Measurements from ENCODE around the gene VDAC1. TPM values are rescaled to one million over a fixed set of nuclear protein-coding genes. Genes with fewer than 3 reads are reported as not detected.

VDAC1 gene
- total and polyA plus RNA-seq, 9 donors, result 41.1 to 171 (median 89.9) TPM

- intact Hi-C loops (cut with DNase I), result no loop called here
- peaks cover 23% of the 10 kb centered on the region for H3K4me1 ChIP-seq (ENCODE audit: insufficient read depth)
- no peaks in the 10 kb centered on the region for H3K9me3 ChIP-seq
- no peaks in the 10 kb centered on the region for H3K27me3 ChIP-seq
- no peaks in the 10 kb centered on the region for H3K36me3 ChIP-seq
- H3K4me3 ChIP-seq, result no peak overlapping the region
- DNase-seq, result no peak
- 75 to 93% (median 85%) methylated on average over 5 of the region's 5 CpGs for WGBS, 3 donors
- H3K27ac ChIP-seq, result no peak overlapping the region
- TF ChIP-seq CTCF (IDR thresholded peaks at IDR 0.05) (no peak), EP300 (IDR thresholded peaks at IDR 0.05) (no peak), POLR2A (IDR thresholded peaks at IDR 0.05) (no peak)
Measured at GRCh38 chr5:134000091-134000511, 4.7 kb downstream of the VDAC1 start.

GRCh38 chr5:133998807-133999206 lies 6.0 kb downstream of the VDAC1 start:
- no peaks in the 10 kb centered on the region for H3K27me3 ChIP-seq
- no peaks in the 10 kb centered on the region for H3K9me3 ChIP-seq
- DNase-seq, result no peak
- intact Hi-C loops (cut with DNase I), result no loop called here
- H3K4me1 ChIP-seq (ENCODE audit: insufficient read depth), result peaks cover 23% of the 10 kb centered on the region
- H3K4me3 ChIP-seq, result no peak overlapping the region
- TF ChIP-seq CTCF (IDR thresholded peaks at IDR 0.05), result no peak
- TF ChIP-seq EP300 (IDR thresholded peaks at IDR 0.05), result no peak
- no peak for TF ChIP-seq POLR2A (IDR thresholded peaks at IDR 0.05)
- no peaks in the 10 kb centered on the region for H3K36me3 ChIP-seq
- 93 to 96% (median 95%) methylated on average over 7 of the region's 7 CpGs for WGBS, 3 donors
- H3K27ac ChIP-seq, result no peak overlapping the region

- H3K4me3 ChIP-seq, result no peak overlapping the region
- peaks cover 22% of the 10 kb centered on the region for H3K4me1 ChIP-seq (ENCODE audit: insufficient read depth)
- H3K36me3 ChIP-seq, result no peaks in the 10 kb centered on the region
- H3K27me3 ChIP-seq, result no peaks in the 10 kb centered on the region
- 76 to 82% (median 81%) methylated on average over 6 of the region's 6 CpGs for WGBS, 3 donors
- TF ChIP-seq CTCF (IDR thresholded peaks at IDR 0.05) (no peak), POLR2A (IDR thresholded peaks at IDR 0.05) (no peak), EP300 (IDR thresholded peaks at IDR 0.05) (no peak)
- no peak overlapping the region for H3K27ac ChIP-seq
- no peak for DNase-seq
- H3K9me3 ChIP-seq, result no peaks in the 10 kb centered on the region
- intact Hi-C loops (cut with DNase I), result no loop called here
Measured at GRCh38 chr5:133998042-133998441, 6.7 kb downstream of the VDAC1 start.

DNA sequence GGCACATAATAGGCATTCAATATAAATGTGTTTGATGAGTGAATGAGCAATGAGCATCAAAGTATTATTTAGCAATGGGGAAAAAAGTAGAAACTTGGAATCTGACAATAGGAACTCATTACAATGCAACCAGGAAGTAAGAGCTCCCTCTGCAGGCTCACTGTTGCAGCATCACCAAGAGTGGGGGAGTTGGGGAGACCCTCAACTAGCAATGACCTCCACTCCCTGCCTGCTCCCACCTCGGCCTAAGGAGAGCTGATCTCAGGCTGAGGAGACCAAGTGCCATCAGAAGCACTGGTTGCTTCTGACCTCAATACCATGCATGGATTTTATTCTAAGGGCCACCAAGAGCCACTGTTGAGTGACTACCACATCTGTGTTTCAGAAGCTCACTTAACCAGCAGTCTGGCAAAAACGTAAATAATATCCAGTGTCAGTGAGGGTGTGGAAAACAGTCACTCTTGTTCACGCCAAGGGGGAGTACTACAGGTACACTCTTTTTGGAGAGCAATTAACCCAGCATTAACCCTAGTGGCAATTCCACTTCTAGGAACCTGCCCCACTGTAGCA lies 8.0 kb downstream of the VDAC1 start:
- no peak for DNase-seq
- no peak overlapping the region for H3K4me3 ChIP-seq
- no peaks in the 10 kb centered on the region for H3K36me3 ChIP-seq
- intact Hi-C loops (cut with DNase I), result no loop called here
- H3K4me1 ChIP-seq (ENCODE audit: insufficient read depth), result peaks cover 19% of the 10 kb centered on the region
- no peak for TF ChIP-seq CTCF (IDR thresholded peaks at IDR 0.05)
- no peak for TF ChIP-seq POLR2A (IDR thresholded peaks at IDR 0.05)
- TF ChIP-seq EP300 (IDR thresholded peaks at IDR 0.05), result no peak
- H3K9me3 ChIP-seq, result no peaks in the 10 kb centered on the region
- WGBS, 3 donors, result 76 to 82% (median 79%) methylated on average over 3 of the region's 3 CpGs
- H3K27me3 ChIP-seq, result no peaks in the 10 kb centered on the region
- H3K27ac ChIP-seq, result no peak overlapping the region
